H9 (cell line): ENCODE data around the gene DNMT3B. TPM values are rescaled to one million over a fixed set of nuclear protein-coding genes. Genes with fewer than 3 reads are reported as not detected.

ENCODE experiments used
- DNase-seq: peaks from one replicate; pipeline ENCODE4 v3.0.0-alpha.2; 2017
- H2AFZ ChIP-seq: one replicate; pipeline ENCODE4 v1.6.1; 2013; ENCODE audit warnings: mild to moderate bottlenecking, low read length, control low read depth, moderate library complexity
- H2AK5ac ChIP-seq: 2 replicates; pipeline ENCODE4 v1.6.1; 2013; ENCODE audit warnings: low read length, control low read depth, mixed read lengths; ENCODE audit not compliant: insufficient read length
- H2BK120ac ChIP-seq: one replicate; pipeline ENCODE4 v1.6.1; 2013; ENCODE audit warnings: low read depth, mild to moderate bottlenecking, low read length, control low read depth, inconsistent platforms; ENCODE audit not compliant: poor library complexity, severe bottlenecking
- H2BK12ac ChIP-seq: 2 replicates; pipeline ENCODE4 v1.6.1; 2013; ENCODE audit warnings: low read length, control low read depth, mixed read lengths, low read depth; ENCODE audit not compliant: insufficient read length
- H2BK15ac ChIP-seq: 2 replicates; pipeline ENCODE4 v1.6.1; 2013; ENCODE audit warnings: low read depth, low read length, control low read depth
- H2BK20ac ChIP-seq: one replicate; pipeline ENCODE4 v1.6.1; 2013; ENCODE audit warnings: low read depth, mild to moderate bottlenecking, low read length, control low read depth, inconsistent platforms; ENCODE audit not compliant: poor library complexity, severe bottlenecking
- H2BK5ac ChIP-seq: 2 replicates; pipeline ENCODE4 v1.6.1; 2013; ENCODE audit warnings: low read length, control low read depth, mixed read lengths; ENCODE audit not compliant: insufficient read length
- H3K14ac ChIP-seq: 2 replicates; pipeline ENCODE4 v1.6.1; 2013; ENCODE audit warnings: low read length, control low read depth; ENCODE audit not compliant: insufficient read depth
- H3K18ac ChIP-seq: 2 replicates; pipeline ENCODE4 v1.6.1; 2013; ENCODE audit warnings: low read depth, mild to moderate bottlenecking, mixed read lengths, low read length, control low read depth; ENCODE audit not compliant: insufficient read length
- H3K23ac ChIP-seq: 2 replicates; pipeline ENCODE4 v1.6.1; 2013; ENCODE audit warnings: low read length, control low read depth, mixed read lengths, low read depth; ENCODE audit not compliant: insufficient read length
- H3K23me2 ChIP-seq: 2 replicates; pipeline ENCODE4 v1.6.1; 2013; ENCODE audit warnings: low read depth, mild to moderate bottlenecking, mixed read lengths, low read length, control low read depth; ENCODE audit not compliant: insufficient read length, poor library complexity, severe bottlenecking
- H3K27ac ChIP-seq: 2 replicates; pipeline ENCODE4 v1.5.1; 2013; ENCODE audit warnings: low read length, control low read depth, mixed read lengths, low read depth; ENCODE audit not compliant: insufficient read length
- H3K27me3 ChIP-seq: 2 replicates; pipeline ENCODE4 v1.6.1; 2013; ENCODE audit warnings: low read length, control low read depth, inconsistent platforms; ENCODE audit not compliant: insufficient read depth
- H3K4ac ChIP-seq: 2 replicates; pipeline ENCODE4 v1.6.1; 2013; ENCODE audit warnings: low read depth, mild to moderate bottlenecking, control low read depth, inconsistent platforms, low read length, moderate library complexity
- H3K4me1 ChIP-seq: 2 replicates; pipeline ENCODE4 v1.6.1; 2013; ENCODE audit warnings: low read length, control low read depth, inconsistent platforms; ENCODE audit not compliant: insufficient read depth
- H3K4me2 ChIP-seq: 2 replicates; pipeline ENCODE4 v1.6.1; 2013; ENCODE audit warnings: low read length, control low read depth, mixed read lengths; ENCODE audit not compliant: insufficient read length, insufficient read depth
- H3K56ac ChIP-seq: 2 replicates; pipeline ENCODE4 v1.6.1; 2013; ENCODE audit warnings: low read depth, mild to moderate bottlenecking, mixed read lengths, low read length, control low read depth; ENCODE audit not compliant: insufficient read length
- H3K79me1 ChIP-seq: 2 replicates; pipeline ENCODE4 v1.6.1; 2013; ENCODE audit warnings: low read depth, mild to moderate bottlenecking, moderate library complexity, low read length, control low read depth, inconsistent platforms; ENCODE audit not compliant: insufficient read depth, poor library complexity, severe bottlenecking
- H3K79me2 ChIP-seq: 2 replicates; pipeline ENCODE4 v1.6.1; 2013; ENCODE audit warnings: low read length, control low read depth, inconsistent platforms; ENCODE audit not compliant: insufficient read depth
- H3K9ac ChIP-seq: 2 replicates; pipeline ENCODE4 v1.6.1; 2013; ENCODE audit warnings: low read length, control low read depth, mixed read lengths; ENCODE audit not compliant: insufficient read length; ENCODE audit errors: extremely low read depth
- H3K9me3 ChIP-seq: one replicate; pipeline ENCODE4 v1.6.1; 2013; ENCODE audit warnings: low read depth, low read length, inconsistent platforms; ENCODE audit not compliant: control insufficient read depth
- H3T11ph ChIP-seq: one replicate; pipeline ENCODE4 v1.6.1; 2013; ENCODE audit warnings: mild to moderate bottlenecking, low read length, control low read depth, inconsistent platforms
- H4K20me1 ChIP-seq: one replicate; pipeline ENCODE4 v1.6.1; 2013; ENCODE audit not compliant: control insufficient read depth, insufficient read length, insufficient read depth
- H4K5ac ChIP-seq: 2 replicates; pipeline ENCODE4 v1.6.1; 2013; ENCODE audit warnings: low read depth, mild to moderate bottlenecking, mixed read lengths, low read length, control low read depth; ENCODE audit not compliant: insufficient read length
- H4K8ac ChIP-seq: replicated peaks from 2 replicates; pipeline ENCODE4 v1.6.1; 2013; ENCODE audit warnings: low read length, control low read depth, mixed read lengths, low read depth; ENCODE audit not compliant: insufficient read length
- H4K91ac ChIP-seq: 2 replicates; pipeline ENCODE4 v1.6.1; 2013; ENCODE audit warnings: low read depth, mild to moderate bottlenecking, moderate library complexity, mixed read lengths, low read length, control low read depth; ENCODE audit not compliant: insufficient read length
- H3K27ac Mint-ChIP-seq, 3 experiments: 2 replicates in 2 of 3; 3 replicates in 1 of 3; pipeline ENCODE4 v1.8.0; 2020 to 2021; ENCODE audit warnings: mixed read lengths in 3 of 3, mild to moderate bottlenecking in 1 of 3, moderate library complexity in 1 of 3
- H3K27me3 Mint-ChIP-seq: 2 replicates; pipeline ENCODE4 v1.8.0; 2021; ENCODE audit warnings: low read depth, mild to moderate bottlenecking, moderate library complexity, mixed read lengths
- H3K36me3 Mint-ChIP-seq, 3 experiments: 2 replicates in 2 of 3; 3 replicates in 1 of 3; pipeline ENCODE4 v1.8.0; 2020 to 2021; ENCODE audit warnings: low read depth in 3 of 3, mixed read lengths in 3 of 3; ENCODE audit not compliant: insufficient read depth in 1 of 3
- H3K4me1 Mint-ChIP-seq, 2 experiments: 2 replicates each; pipeline ENCODE4 v1.8.0; 2020; ENCODE audit warnings: mixed read lengths in 2 of 2
- H3K4me3 Mint-ChIP-seq, 2 experiments: 2 replicates in 1 of 2; 3 replicates in 1 of 2; pipeline ENCODE4 v1.8.0; 2020 to 2021; ENCODE audit warnings: mild to moderate bottlenecking in 2 of 2, mixed read lengths in 2 of 2, moderate library complexity in 1 of 2
- H3K9me3 Mint-ChIP-seq, 2 experiments: 2 replicates in 1 of 2; 3 replicates in 1 of 2; pipeline ENCODE4 v1.8.0; 2020; ENCODE audit warnings: mild to moderate bottlenecking in 2 of 2, mixed read lengths in 2 of 2, moderate library complexity in 1 of 2
- CTCF ChIP-seq: fragments of 200-600 bp; sonication (generic); conservative IDR thresholded peaks from 3 replicates; pipeline ENCODE4 v1.8.0; 2021; ENCODE audit warnings: antibody characterized with exemption, mild to moderate bottlenecking
- WGBS: extraction: QIAGEN DNeasy Blood & Tissue Kit; methylation state at CpG from one replicate; pipeline ENCODE4 v1.1.7; 2013; ENCODE audit warnings: missing lambda C conversion rate, low lambda C conversion rate, mixed read lengths; ENCODE audit not compliant: insufficient read length; ENCODE audit errors: extremely low coverage; 5-methylcytosine and 5-hydroxymethylcytosine counted together
- total RNA-seq: library from RNA; stranded (reverse); gene quantifications from 2 replicates; pipeline ENCODE4 v1.2.1, GENCODE V29; 2021

Gene DNMT3B
- total RNA-seq, 1 experiment from 2014 or later, result 980 TPM

GRCh38 chr20:32742322-32743236 is 19.6 kb upstream of the DNMT3B start:
- Mint-ChIP-seq H3K27me3 (no peaks in the 10 kb centered on the region; the same call in 1 of the 2 replicates), H3K27ac (peak overlapping the region; percentile 64 to 95 (median 86); a peak in 6 of 7 replicates), H3K36me3 (peaks cover 0 to 19% (median 4%) of the 10 kb centered on the region in 3 experiments; a peak in 3 of 7 replicates), H3K4me3 (peak overlapping the region; percentile 96 to 99), H3K4me1 (peaks cover 32 to 35% of the 10 kb centered on the region in 2 experiments), H3K9me3 (no peaks in the 10 kb centered on the region)
- WGBS, result no CpG with 5 or more reads among the region's 25 CpGs
- no peak overlapping the region for H3K4ac ChIP-seq
- no peak overlapping the region for H4K5ac ChIP-seq
- no peak overlapping the region for H3T11ph ChIP-seq
- H2BK15ac ChIP-seq, result no peak overlapping the region
- H3K27ac ChIP-seq, result no peak overlapping the region
- no peak overlapping the region for H3K18ac ChIP-seq
- H3K9ac ChIP-seq, result peak overlapping the region; percentile 64
- peaks cover 20% of the 10 kb centered on the region; the same call in 1 of the 2 replicates for H3K79me2 ChIP-seq
- H4K8ac ChIP-seq, result no peak overlapping the region
- DNase-seq, result no peak
- no peak overlapping the region for H2AK5ac ChIP-seq
- no peaks in the 10 kb centered on the region for H4K20me1 ChIP-seq
- no peak overlapping the region for H2BK5ac ChIP-seq
- no peak overlapping the region for H4K91ac ChIP-seq
- peaks cover 15% of the 10 kb centered on the region for H3K23me2 ChIP-seq
- TF ChIP-seq CTCF, result no peak; the same call in 2 of the 3 replicates
- peak overlapping the region; percentile 74; the same call in 1 of the 2 replicates for H3K14ac ChIP-seq
- H2BK20ac ChIP-seq, result no peak overlapping the region
- H3K9me3 ChIP-seq, result no peaks in the 10 kb centered on the region
- no peak overlapping the region for H3K23ac ChIP-seq
- no peak overlapping the region for H2BK120ac ChIP-seq
- no peak overlapping the region for H2BK12ac ChIP-seq
- no peaks in the 10 kb centered on the region for H3K79me1 ChIP-seq
- H3K27me3 ChIP-seq, result no peaks in the 10 kb centered on the region
- H3K4me1 ChIP-seq, result peaks cover 2% of the 10 kb centered on the region; the same call in 1 of the 2 replicates
- H3K4me2 ChIP-seq, result peak overlapping the region; percentile 89
- H2AFZ ChIP-seq, result no peak overlapping the region
- H3K56ac ChIP-seq, result no peak overlapping the region
